ENCODE measurements around the gene CEP290.
A peak's percentile ranks its signal among the peaks of the same experiment; 100 is the strongest.
"Not testable (repeated sequence)": the region's sequence is repeated elsewhere in the genome, so short reads cannot be mapped to it uniquely, and the experiment has no call there.

The CEP290 gene

DNA sequence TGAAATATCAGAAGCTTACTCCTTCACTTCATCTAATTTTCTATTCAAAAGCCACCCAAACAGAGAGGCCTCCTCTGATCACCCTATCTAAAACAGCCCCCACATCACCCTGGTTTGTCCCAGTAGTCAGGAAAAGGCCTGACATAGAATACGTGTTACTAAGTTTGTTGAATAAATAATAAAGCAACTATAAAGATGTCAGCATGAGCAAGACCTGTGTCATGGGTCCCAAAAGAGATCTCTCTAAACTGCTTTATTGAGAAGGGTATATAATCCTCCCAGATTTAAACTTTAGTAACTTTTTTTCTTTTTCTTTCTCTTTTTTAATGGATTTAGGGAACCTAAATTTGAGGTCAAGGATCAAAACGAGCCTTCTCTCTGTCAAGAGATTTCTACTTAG is 85.3 kb downstream of the CEP290 start:
- DNase-seq (ENCODE audit: insufficient read length, low spot score) (no peak), FAIRE-seq (no peak)
- no peak for TF ChIP-seq POLR2A (IDR thresholded peaks at IDR 0.05; ENCODE audit: low read depth, low read length)

DNA sequence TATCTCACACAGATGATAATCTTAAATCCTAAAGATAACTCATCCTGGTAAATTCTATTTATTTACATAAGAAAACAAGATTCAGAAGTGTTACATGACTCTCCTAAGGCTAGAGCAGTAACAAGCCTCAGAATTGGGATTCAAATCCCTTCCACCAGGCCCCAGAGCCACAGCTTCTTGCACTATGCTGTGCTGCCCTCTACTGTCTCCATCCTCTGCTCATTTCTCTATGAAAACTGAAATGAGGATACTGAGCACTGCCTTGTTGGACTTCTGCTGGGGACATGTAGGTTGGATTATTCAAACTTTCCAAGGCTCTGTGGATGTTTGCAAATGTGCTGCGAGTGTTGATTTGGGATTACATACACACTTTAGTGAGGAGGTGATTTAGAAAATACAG is 89.2 kb downstream of the CEP290 start:
- DNase-seq (ENCODE audit: insufficient read length, low spot score) (no peak), FAIRE-seq (peak; percentile 72)
- no peak for TF ChIP-seq POLR2A (IDR thresholded peaks at IDR 0.05; ENCODE audit: low read depth, low read length)

DNA sequence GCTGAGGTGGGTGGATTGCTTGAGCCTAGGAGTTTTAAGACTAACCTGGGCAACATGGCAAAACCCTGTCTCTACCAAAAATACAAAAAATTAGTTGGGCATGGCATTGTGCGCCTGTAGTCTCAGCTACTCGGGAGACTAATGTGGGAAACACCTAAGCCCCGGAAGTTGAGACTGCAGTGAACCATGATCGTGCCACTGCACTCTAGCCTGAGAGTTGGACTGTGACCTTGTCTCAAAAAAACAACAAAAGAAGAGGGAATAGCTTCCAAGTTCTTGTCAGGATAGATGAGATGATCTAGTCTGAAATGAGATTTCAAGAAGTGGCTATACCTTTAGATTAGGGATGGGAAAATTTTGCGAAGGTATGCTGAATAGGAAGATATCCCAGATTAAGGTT is 97.9 kb downstream of the CEP290 start:
- no peak for FAIRE-seq
- DNase-seq (ENCODE audit: insufficient read length, low spot score): no peak
- no peak for TF ChIP-seq POLR2A (IDR thresholded peaks at IDR 0.05; ENCODE audit: low read depth, low read length)

DNA sequence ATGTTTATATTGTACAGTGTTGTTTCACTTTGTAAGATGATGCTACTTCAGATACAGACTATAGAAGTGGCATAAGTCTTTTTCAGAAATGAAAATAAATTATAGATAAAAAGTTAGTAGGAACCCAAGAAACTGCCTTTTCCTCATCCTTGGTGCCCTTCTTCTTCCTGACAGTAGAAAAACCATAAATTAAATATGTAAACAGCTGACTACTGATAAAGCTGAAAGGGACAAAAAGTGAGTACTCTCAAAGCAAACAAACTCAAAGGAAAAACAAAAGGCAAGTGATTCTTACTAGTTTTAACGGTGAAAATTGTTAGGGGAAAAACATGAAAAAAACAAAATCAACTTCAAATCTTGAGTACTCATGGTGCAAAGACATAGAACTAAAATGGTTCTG is 104.1 kb downstream of the CEP290 start:
- no peak for TF ChIP-seq POLR2A (IDR thresholded peaks at IDR 0.05; ENCODE audit: low read depth, low read length)
- FAIRE-seq (peak; percentile 41), DNase-seq (ENCODE audit: insufficient read length, low spot score) (no peak)

DNA sequence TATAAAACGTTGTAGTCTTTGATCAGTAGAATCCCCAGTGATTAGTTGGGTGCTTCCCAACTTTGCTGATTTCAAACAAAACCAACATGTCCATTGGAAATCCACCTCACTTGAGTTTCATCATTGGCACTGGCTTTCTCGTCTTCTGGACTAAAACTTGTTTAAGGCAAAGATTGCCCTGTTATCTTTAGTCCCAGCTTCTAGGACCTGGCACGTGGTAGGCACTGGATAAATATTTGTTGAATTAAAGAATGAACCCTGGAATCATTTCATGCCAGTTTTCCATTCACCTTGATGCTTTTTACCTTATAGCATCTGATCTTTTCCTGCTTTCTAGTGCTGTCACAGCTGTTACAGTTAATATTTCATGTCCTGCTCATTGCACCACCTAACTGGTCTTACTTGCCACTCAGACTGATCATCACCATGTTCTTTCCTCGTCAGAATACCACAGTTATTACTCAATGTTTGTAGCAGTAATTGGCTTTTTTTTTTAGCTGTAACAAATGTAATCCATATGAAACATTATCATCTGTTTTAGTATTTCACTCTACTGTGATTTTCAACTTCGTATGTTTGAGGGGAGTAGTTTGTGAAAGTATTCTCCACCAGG is 105.4 kb downstream of the CEP290 start:
- DNase-seq (ENCODE audit: insufficient read length, low spot score): no peak
- TF ChIP-seq POLR2A (IDR thresholded peaks at IDR 0.05; ENCODE audit: low read depth, low read length): no peak
- peak; percentile 86 for FAIRE-seq

DNA sequence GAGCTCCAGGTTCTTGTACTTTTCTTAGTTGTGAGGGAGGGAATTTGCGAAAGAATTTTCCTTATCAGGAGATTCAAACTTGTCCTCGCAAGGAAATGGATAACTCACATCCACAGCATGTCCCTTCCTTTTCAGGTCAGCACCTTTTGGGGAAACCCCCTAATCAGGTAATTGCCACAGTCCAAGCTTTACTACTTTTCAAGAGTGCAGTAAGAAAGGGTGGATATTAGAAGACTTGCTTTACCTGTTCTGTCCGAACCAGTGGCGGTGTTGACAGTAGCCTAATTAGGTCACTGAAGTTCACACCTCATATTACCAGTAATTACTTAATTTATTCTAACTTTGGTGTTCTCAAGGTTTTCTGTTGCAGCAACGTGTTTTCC is 106.0 kb downstream of the CEP290 start:
- DNase-seq (ENCODE audit: insufficient read length, low spot score): no peak
- no peak for TF ChIP-seq POLR2A (IDR thresholded peaks at IDR 0.05; ENCODE audit: low read depth, low read length)
- peak; percentile 58 for FAIRE-seq

DNA sequence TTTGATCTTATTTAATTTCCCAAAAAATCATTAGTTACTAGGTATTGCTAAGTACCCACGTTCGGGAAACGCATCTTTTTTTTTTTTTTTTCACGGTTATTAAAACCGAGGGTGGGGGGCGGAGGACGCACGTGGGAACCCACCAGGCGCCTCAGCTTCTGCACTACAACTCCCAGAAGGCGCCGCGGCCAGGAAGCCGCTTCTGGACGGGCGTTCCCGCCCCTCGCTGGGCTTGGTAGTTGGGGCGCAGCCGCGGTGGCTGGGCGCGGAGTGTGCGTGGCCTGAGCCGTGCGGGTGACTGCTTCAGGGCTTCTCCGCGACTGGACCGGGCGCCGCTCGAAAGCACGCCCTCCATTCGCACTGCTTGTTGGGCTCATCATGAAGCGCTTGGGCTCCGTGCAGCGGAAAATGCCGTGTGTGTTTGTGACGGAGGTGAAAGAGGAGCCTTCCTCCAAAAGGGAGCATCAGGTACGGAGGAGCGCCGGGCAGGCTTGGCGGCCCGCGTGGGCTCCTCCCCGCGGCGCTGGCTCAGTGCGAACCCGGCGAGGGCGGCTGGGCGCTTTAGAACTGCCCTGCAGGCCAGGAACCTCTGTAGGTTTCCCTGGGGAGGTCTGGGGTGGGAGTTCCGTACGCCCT is 106.5 kb downstream of the CEP290 start:
- peak; percentile 87 for FAIRE-seq
- peak; percentile 82 for DNase-seq (ENCODE audit: insufficient read length, low spot score)
- peak; percentile 98 for TF ChIP-seq POLR2A (IDR thresholded peaks at IDR 0.05; ENCODE audit: low read depth, low read length)

DNA sequence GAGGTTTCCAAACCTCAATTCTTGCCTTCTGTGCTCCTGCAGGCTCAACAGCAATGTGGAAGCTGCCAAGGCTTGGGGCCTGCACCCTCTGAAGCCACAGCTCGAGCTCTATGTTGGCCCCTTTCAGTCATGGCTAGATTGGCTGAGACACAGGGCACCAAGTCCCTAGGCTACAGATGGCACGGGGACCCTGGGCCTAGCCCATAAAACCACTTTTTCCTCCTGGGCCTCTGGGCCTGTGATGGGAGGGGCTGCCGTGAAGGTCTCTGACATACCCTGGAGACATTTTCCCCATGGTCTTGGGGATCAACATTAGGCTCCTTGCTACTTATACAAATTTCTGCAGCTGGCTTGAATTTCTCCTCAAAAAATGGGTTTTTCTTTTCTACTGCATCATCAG is 110.7 kb downstream of the CEP290 start:
- DNase-seq (ENCODE audit: insufficient read length, low spot score); FAIRE-seq: not testable (repeated sequence)

DNA sequence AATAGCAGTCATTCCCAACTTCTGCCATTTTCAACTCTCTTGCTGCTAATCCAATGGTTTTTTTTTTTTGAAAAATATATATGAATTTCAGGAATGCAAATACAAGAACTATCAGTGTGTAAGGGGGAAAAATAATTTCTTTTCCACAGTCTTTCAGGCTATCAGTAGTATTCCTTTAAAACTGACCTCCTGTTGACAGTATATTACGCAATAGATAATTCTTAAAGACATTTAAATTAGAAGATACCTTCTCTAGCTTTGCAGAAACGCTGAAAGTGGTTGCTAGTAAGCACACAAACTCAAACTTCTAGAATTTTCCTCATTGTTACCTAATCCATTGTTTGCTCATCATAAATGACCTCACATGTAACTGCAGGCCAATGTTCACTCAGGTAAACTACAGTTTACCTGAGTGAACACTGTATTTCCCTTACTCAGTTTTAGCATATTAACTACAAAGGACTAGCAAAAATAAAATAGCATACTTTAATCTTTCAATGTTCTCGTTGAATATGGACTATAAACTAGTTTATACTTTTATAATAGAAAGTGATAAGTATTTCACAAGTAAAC is 112.7 kb downstream of the CEP290 start, which contains the start of gene C12orf50:
C12orf50 (minus strand) TSS at position 309 of the 573 bp plus-strand sequence. CDS start 2,439 bp downstream, outside the sequence.
- FAIRE-seq (no peak), DNase-seq (ENCODE audit: insufficient read length, low spot score) (no peak)
- no peak for TF ChIP-seq POLR2A (IDR thresholded peaks at IDR 0.05; ENCODE audit: low read depth, low read length)

DNA sequence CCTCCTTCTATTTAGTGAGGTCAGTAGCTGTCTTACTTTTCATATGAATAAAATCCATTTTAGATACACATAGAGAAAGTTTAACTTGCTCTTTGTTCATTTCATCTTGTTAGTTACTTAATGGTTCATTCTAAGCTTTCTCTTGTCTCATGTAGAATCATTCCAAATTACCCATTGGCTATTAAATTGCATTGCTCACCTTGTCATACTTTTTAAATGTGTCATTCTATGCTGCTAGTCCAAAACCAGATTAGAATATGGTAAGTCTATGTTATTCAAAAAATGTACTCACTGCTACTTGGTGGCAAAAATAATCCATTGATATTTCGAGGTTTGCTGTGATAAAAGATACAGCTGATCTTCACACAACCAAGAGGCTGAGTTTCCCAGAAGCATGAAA is 115.7 kb downstream of the CEP290 start:
- DNase-seq (ENCODE audit: insufficient read length, low spot score) (no peak), FAIRE-seq (no peak)
- no peak for TF ChIP-seq POLR2A (IDR thresholded peaks at IDR 0.05; ENCODE audit: low read depth, low read length)

DNA sequence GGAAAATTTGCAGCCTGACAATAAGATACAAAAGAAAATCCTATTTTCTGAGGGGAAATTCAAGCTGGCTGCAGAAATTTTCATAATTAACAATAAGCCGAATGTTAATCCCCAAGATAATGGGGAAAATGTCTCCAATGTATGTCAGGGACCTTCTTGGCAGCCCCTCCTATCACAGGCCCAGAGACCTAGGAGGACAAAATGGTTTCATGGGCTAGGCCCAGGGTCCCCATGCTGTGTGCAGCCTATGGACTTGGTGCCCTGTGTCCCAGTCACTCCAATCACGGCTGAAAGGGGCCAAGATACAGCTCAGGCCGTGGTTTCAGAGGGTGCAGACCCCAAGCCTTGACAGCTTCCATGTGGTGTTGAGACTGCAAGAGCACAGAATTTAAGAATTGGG is 123.9 kb downstream of the CEP290 start:
- no peak for TF ChIP-seq POLR2A (IDR thresholded peaks at IDR 0.05; ENCODE audit: low read depth, low read length)
- FAIRE-seq: no peak
- DNase-seq (ENCODE audit: insufficient read length, low spot score): no peak

DNA sequence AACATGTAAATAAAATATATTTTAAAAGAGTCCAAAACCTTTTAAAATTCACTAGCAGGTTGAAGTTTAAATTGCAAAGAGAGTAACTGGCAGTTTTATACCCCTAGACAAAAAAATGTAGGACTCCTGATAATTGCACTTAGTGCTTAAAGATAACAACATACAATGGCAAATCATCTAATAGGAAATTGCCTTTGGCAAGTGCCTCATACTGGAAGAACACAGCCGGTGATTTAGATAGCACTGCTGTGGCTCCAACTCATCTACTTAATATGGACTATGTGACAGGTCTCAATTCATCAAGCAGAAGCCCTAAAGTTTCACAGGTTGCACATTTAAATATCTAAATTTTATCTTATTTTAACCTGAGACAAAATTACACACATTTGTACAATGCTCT is 126.1 kb downstream of the CEP290 start:
- TF ChIP-seq POLR2A (IDR thresholded peaks at IDR 0.05; ENCODE audit: low read depth, low read length): no peak
- DNase-seq (ENCODE audit: insufficient read length, low spot score) (no peak), FAIRE-seq (no peak)

DNA sequence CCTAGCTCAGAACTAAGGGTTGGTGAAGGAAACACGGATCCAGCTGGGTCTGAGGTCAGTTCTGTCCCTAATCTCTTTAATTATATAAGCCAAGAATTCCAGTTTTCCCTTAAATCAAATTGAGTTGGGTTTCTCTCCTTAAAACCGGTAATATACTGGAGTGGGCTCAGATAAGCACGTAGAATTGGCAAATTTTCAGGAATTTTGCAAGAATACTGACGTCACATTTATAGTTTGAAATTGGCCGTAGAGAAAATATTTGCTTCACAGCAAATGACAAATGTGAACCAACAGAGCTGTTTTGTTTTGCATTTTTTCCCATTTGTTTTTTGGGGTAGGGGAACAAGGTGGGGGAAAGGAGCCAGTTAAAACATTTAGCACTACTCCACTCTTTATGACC is 130.1 kb downstream of the CEP290 start:
- no peak for TF ChIP-seq POLR2A (IDR thresholded peaks at IDR 0.05; ENCODE audit: low read depth, low read length)
- no peak for DNase-seq (ENCODE audit: insufficient read length, low spot score)
- FAIRE-seq: no peak

DNA sequence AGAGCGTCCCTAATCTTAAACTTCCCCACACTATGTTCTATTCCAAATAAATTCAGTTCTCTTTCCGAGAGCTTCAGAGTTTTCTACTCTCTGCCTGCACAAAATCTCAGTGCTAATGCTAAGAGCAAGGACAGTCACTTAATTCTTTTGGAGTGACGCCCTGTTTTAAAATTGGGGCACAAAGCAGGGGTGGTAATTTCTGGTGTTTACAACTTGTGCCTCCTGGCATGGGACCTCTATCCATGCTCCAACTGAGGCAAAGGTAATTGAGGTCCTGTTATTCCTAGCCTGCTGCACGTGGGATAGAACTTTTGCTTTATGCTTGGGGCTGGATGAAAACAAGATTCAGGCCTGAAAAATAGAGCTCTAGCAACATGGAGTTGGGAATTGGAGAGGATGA is 135.5 kb downstream of the CEP290 start:
- no peak for TF ChIP-seq POLR2A (IDR thresholded peaks at IDR 0.05; ENCODE audit: low read depth, low read length)
- no peak for FAIRE-seq
- no peak for DNase-seq (ENCODE audit: insufficient read length, low spot score)

DNA sequence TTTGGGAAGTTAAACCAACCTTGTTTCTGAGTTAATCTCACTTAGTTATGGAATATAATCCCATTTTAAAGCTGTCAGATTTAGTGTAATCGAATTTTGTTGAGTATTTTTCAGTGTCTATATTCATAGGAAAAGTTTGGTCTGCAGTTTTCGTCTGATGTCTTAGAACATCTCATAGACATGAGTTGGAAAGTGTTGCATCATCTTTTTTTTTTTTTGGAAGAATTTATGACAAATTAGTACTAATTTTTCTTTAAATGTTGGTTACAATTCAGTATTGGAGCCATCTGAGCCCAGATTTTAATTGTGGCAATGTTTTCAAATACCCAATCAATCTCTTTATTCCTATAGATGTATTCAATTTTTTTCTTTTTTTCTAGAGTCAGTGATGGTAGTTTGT is 140.6 kb downstream of the CEP290 start:
- FAIRE-seq (no peak), DNase-seq (ENCODE audit: insufficient read length, low spot score) (no peak)
- TF ChIP-seq POLR2A (IDR thresholded peaks at IDR 0.05; ENCODE audit: low read depth, low read length): no peak
